GM18526 (cell line): ENCODE data around the gene STAMBPL1.

Source experiments
- POLR2A ChIP-seq: IDR thresholded peaks from 3 replicates; pipeline ENCODE4 v1.6.1; 2011; ENCODE audit not compliant: insufficient read length; ENCODE audit errors: extremely low read depth

STAMBPL1 gene

GRCh38 chr10:88964869-88965415, 84.9 kb downstream of the STAMBPL1 start:
- no peak for TF ChIP-seq POLR2A

GRCh38 chr10:88966797-88967196, 86.8 kb downstream of the STAMBPL1 start:
- TF ChIP-seq POLR2A = no peak

- no peak for TF ChIP-seq POLR2A
Observed at GRCh38 chr10:88968391-88968790, 88.3 kb downstream of the STAMBPL1 start.

GRCh38 chr10:88971221-88972061, 91.4 kb downstream of the STAMBPL1 start:
- no peak for TF ChIP-seq POLR2A
